ENCODE results near the gene RO60. TPM values are rescaled to one million over a fixed set of nuclear protein-coding genes. Genes with fewer than 3 reads are reported as not detected.
"Not testable (repeated sequence)": the region's sequence is repeated elsewhere in the genome, so short reads cannot be mapped to it uniquely, and the experiment has no call there.

The RO60 gene
- polyA plus RNA-seq (ENCODE audit: insufficient read length in 3 of 3), result 10 to 100 TPM; 32.6 to 49.2 (median 46.0) TPM
- long read RNA-seq, donor 1, full-length matches to known transcripts, result 4 of 4 reads
- long read RNA-seq, donor 1, partial matches to known transcripts, result 0 of 4 reads
- long read RNA-seq, donor 1, other reads (novel, unspliced or antisense), result 0 of 4 reads
- long read RNA-seq, donor 2, partial matches to known transcripts, result 35 of 38 reads
- long read RNA-seq, donor 2, other reads (novel, unspliced or antisense), result 0 of 38 reads
- long read RNA-seq, donor 3, full-length matches to known transcripts, result 7 of 17 reads
- long read RNA-seq, donor 3, partial matches to known transcripts, result 10 of 17 reads
- long read RNA-seq, donor 3, other reads (novel, unspliced or antisense), result 0 of 17 reads
- long read RNA-seq, donor 4, partial matches to known transcripts, result 46 of 48 reads
- long read RNA-seq, donor 4, other reads (novel, unspliced or antisense), result 0 of 48 reads
- long read RNA-seq, donor 5, partial matches to known transcripts, result 0 of 6 reads
- long read RNA-seq, donor 5, other reads (novel, unspliced or antisense), result 0 of 6 reads
- long read RNA-seq, donor 6, full-length matches to known transcripts, result 14 of 39 reads
- long read RNA-seq, donor 6, partial matches to known transcripts, result 0 of 39 reads
- long read RNA-seq, donor 6, other reads (novel, unspliced or antisense), result 25 of 39 reads
- long read RNA-seq, donor 7, full-length matches to known transcripts, result 10 of 51 reads
- long read RNA-seq, donor 7, partial matches to known transcripts, result 41 of 51 reads
- long read RNA-seq, donor 7, other reads (novel, unspliced or antisense), result 0 of 51 reads
- long read RNA-seq, donor 8, partial matches to known transcripts, result 0 of 4 reads
- long read RNA-seq, donor 8, other reads (novel, unspliced or antisense), result 0 of 4 reads
- long read RNA-seq, donor 9, full-length matches to known transcripts, result 8 of 8 reads
- long read RNA-seq, donor 9, partial matches to known transcripts, result 0 of 8 reads
- long read RNA-seq, donor 9, other reads (novel, unspliced or antisense), result 0 of 8 reads
- long read RNA-seq, donor 10, full-length matches to known transcripts, result 4 of 18 reads
- long read RNA-seq, donor 10, partial matches to known transcripts, result 14 of 18 reads
- long read RNA-seq, donor 10, other reads (novel, unspliced or antisense), result 0 of 18 reads
- long read RNA-seq, donor 11, full-length matches to known transcripts, result 3 of 19 reads
- long read RNA-seq, donor 11, partial matches to known transcripts, result 16 of 19 reads
- long read RNA-seq, donor 11, other reads (novel, unspliced or antisense), result 0 of 19 reads
- long read RNA-seq, donor 12, full-length matches to known transcripts, result 11 of 11 reads
- long read RNA-seq, donor 12, partial matches to known transcripts, result 0 of 11 reads
- long read RNA-seq, donor 12, other reads (novel, unspliced or antisense), result 0 of 11 reads
- long read RNA-seq, donor 13, partial matches to known transcripts, result 31 of 57 reads
- long read RNA-seq, donor 13, other reads (novel, unspliced or antisense), result 21 of 57 reads
- long read RNA-seq, donor 14, result 0 reads
- long read RNA-seq, donor 15, full-length matches to known transcripts, result 3 of 3 reads
- long read RNA-seq, donor 15, partial matches to known transcripts, result 0 of 3 reads
- long read RNA-seq, donor 15, other reads (novel, unspliced or antisense), result 0 of 3 reads
- long read RNA-seq, donor 16, full-length matches to known transcripts, result 7 of 23 reads
- long read RNA-seq, donor 16, partial matches to known transcripts, result 16 of 23 reads
- long read RNA-seq, donor 16, other reads (novel, unspliced or antisense), result 0 of 23 reads

- peak; percentile 97 for DNase-seq
Measured at GRCh38 chr1:193059282-193060114, at the start of gene RO60, which contains the start of gene UCHL5. TSS of gene RO60 (plus strand) at chr1:193059612. CDS start at chr1:193069055, 9,443 bp downstream. TSS of gene UCHL5 (minus strand) at chr1:193059360. CDS start at chr1:193059260, 100 bp downstream.

GRCh38 chr1:193011406-193011805 is 48.0 kb upstream of the RO60 start:
- DNase-seq, result no peak

- DNase-seq, result no peak
Measured at GRCh38 chr1:193013005-193013404, 46.4 kb upstream of the RO60 start.

- DNase-seq, result no peak
Measured at GRCh38 chr1:193013707-193014106, 45.7 kb upstream of the RO60 start.

- DNase-seq, result no peak
Measured at GRCh38 chr1:193014400-193014799, 45.0 kb upstream of the RO60 start.

- DNase-seq, result no peak
Measured at GRCh38 chr1:193016788-193017187, 42.6 kb upstream of the RO60 start.

- DNase-seq, result peak; percentile 48
Measured at GRCh38 chr1:193019442-193020026, 39.9 kb upstream of the RO60 start.

GRCh38 chr1:193025218-193025617 is 34.2 kb upstream of the RO60 start:
- no peak for DNase-seq

GRCh38 chr1:193030280-193030679 is 29.1 kb upstream of the RO60 start:
- DNase-seq, result no peak

- no peak for DNase-seq
Measured at GRCh38 chr1:193031431-193031830, 28.0 kb upstream of the RO60 start.

- not testable (repeated sequence) for DNase-seq
Measured at GRCh38 chr1:193032643-193033427, 26.6 kb upstream of the RO60 start.

- no peak for DNase-seq
Measured at GRCh38 chr1:193033610-193034009, 25.8 kb upstream of the RO60 start.

- no peak for DNase-seq
Measured at GRCh38 chr1:193036337-193037047, 22.9 kb upstream of the RO60 start.

- no peak for DNase-seq
Measured at GRCh38 chr1:193040011-193040410, 19.4 kb upstream of the RO60 start.

GRCh38 chr1:193042766-193043691 is 16.4 kb upstream of the RO60 start:
- DNase-seq, result no peak

- not testable (repeated sequence) for DNase-seq
Measured at GRCh38 chr1:193048913-193049312, 10.5 kb upstream of the RO60 start.
